Measurements from ENCODE around the gene FOXB1.

Gene FOXB1

GRCh38 chr15:60020736-60021135 is 16.6 kb downstream of the FOXB1 start:
- no peak for DNase-seq (ENCODE audit: low spot score)

- no peak for DNase-seq (ENCODE audit: low spot score)
Measured at GRCh38 chr15:60021589-60022378, 17.7 kb downstream of the FOXB1 start.

GRCh38 chr15:60022379-60022741 is 18.2 kb downstream of the FOXB1 start:
- DNase-seq (ENCODE audit: low spot score): no peak

- DNase-seq (ENCODE audit: low spot score): no peak
Measured at GRCh38 chr15:60026555-60026954, 22.4 kb downstream of the FOXB1 start.

- no peak for DNase-seq (ENCODE audit: low spot score)
Measured at GRCh38 chr15:60035344-60035743, 31.2 kb downstream of the FOXB1 start.

GRCh38 chr15:60039316-60039715 is 35.2 kb downstream of the FOXB1 start:
- DNase-seq (ENCODE audit: low spot score): no peak

- DNase-seq (ENCODE audit: low spot score): no peak
Measured at GRCh38 chr15:60043744-60044435, 39.8 kb downstream of the FOXB1 start.

- DNase-seq (ENCODE audit: low spot score): no peak
Measured at GRCh38 chr15:60044636-60045270, 40.6 kb downstream of the FOXB1 start.

- no peak for DNase-seq (ENCODE audit: low spot score)
Measured at GRCh38 chr15:60047701-60048100, 43.6 kb downstream of the FOXB1 start.

- no peak for DNase-seq (ENCODE audit: low spot score)
Measured at GRCh38 chr15:60049948-60050347, 45.8 kb downstream of the FOXB1 start.

GRCh38 chr15:60052796-60053195 is 48.7 kb downstream of the FOXB1 start:
- DNase-seq (ENCODE audit: low spot score): no peak

- no peak for DNase-seq (ENCODE audit: low spot score)
Measured at GRCh38 chr15:60054472-60054871, 50.4 kb downstream of the FOXB1 start.

Data from ecto neural progenitor cell (in vitro differentiated cells).